Fibroblast of skin of abdomen (primary cell): ENCODE measurements around the gene SCARF2. TPM values are rescaled to one million over a fixed set of nuclear protein-coding genes. Genes with fewer than 3 reads are reported as not detected.
"Not testable (repeated sequence)": the region's sequence is repeated elsewhere in the genome, so short reads cannot be mapped to it uniquely, and the experiment has no call there.

ENCODE experiments used
- DNase-seq: peaks from one replicate; pipeline ENCODE4 v3.0.0-alpha.2; 2013
- polyA plus RNA-seq, 2 experiments: library from polyadenylated mRNA; unstranded; fragments of 120-200 nt; gene quantifications; one replicate each; pipeline ENCODE4 v1.2.1, GENCODE V29; 2013; ENCODE audit not compliant: insufficient read length in 2 of 2

Gene SCARF2
- polyA plus RNA-seq (2013, experiment 1 of 2; ENCODE audit: insufficient read length) = 39.5 TPM
- polyA plus RNA-seq (2013, experiment 2 of 2; ENCODE audit: insufficient read length) = 46.8 TPM

DNA sequence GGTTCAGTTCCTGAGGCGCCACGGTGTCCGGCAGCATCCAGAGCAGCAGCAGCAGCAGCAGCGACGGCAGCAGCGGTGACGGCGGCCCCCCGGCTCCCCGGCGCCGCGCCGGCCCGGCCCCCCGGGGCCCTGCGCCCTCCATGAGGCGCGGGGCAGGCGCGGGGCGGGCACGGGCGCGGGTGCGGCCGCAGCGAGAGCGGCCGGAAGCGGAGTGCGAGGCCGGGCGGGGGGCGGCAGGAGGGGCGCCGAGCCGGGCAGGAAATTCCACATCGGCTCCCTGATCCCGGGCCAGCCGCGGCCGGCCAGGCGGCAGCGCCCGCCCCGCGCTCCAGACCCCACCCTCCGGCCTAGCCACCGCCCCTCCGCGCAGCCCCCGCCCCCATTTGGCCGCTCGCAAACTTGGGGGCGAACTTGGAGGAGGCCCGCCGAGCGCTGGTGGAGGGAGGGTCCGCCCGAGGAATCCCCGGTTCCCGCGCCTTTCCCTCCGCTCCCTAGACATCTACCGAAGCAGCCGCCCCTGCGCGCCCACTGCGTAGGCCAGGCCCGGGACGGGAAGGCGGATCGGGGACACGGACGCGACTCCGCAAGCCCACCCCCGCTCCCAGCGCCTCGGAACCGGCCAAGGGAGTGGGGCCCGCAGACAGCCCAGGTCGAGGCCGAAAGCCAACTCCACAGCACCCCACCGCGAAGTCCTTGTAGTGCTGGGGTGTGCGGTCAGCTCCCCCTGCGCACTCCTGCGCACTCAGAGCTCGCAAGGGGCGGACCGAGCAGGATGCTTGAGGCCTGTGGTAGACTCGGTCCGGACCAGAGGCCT lies at the start of gene SCARF2:
SCARF2 (minus strand) TSS at position 213 of the 814 bp plus-strand sequence; CDS start at position 142, 71 bp downstream.
- DNase-seq = peak; percentile 80

- DNase-seq = no peak
These were observed 48.6 kb upstream of the SCARF2 start for GRCh38 chr22:20486229-20486628.

GRCh38 chr22:20484948-20485683 lies 47.5 kb upstream of the SCARF2 start:
- DNase-seq = no peak

DNA sequence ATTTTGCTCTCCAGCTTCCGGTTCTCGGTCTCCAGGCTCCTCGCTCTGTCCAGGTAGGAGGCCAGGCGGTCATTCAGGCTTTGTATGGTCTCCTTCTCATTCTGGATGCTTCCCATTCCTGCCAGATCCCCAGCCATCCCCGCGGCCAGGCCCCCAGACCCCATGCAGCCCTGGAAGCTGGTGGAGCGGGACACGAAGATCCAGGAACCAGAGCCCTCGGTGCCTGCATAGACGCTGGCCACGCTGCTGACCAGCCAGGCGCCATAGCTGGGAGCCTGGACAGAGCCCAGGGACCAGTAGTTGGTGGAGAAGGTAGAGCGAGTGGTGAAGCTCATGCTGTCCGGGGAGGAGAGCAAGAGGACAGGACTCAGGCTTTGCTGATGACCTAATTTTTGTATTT lies 46.1 kb upstream of the SCARF2 start:
- DNase-seq = no peak

- not testable (repeated sequence) for DNase-seq
These were observed 45.5 kb upstream of the SCARF2 start for GRCh38 chr22:20483143-20483506.

- DNase-seq = no peak
These were observed 42.1 kb upstream of the SCARF2 start for GRCh38 chr22:20479612-20480196.

DNA sequence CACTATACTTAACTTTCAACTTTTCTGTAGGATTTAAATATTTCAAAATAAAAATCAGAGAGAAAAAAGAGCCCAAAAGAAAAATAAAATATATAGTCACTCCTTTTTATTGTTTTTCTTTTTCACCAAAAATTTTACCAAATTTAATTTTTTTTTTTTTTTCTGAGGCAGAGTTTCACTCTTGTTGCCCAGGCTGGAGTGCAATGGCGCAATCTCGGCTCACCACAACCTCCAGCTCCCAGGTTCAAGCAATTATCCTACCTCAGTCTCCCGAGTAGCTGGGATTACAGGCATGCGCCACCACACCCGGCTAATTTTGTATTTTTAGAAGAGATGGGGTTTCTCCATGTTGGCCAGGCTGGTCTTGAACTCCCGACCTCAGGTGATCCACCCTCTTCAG lies 40.4 kb upstream of the SCARF2 start:
- not testable (repeated sequence) for DNase-seq

GRCh38 chr22:20475569-20475968 lies 37.9 kb upstream of the SCARF2 start:
- not testable (repeated sequence) for DNase-seq

DNA sequence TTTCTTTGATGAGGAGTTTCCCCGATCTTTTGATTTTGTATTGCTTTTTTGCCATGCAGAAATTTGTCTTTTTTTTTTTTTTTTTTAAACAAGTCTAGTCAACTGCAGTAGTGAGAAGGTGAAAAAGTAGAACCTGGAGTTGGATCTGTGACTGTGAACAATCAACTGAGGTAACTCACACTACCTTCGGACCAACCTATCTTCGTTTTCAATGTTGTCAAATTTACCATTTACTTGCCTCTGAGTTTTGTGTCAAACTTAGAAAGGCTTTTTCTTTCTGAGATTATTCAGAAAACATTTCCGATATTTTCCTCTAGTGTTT lies 37.5 kb upstream of the SCARF2 start:
- DNase-seq = no peak

GRCh38 chr22:20472629-20473442 lies 35.2 kb upstream of the SCARF2 start:
- DNase-seq = no peak

- no peak for DNase-seq
These were observed 33.7 kb upstream of the SCARF2 start for GRCh38 chr22:20471126-20471833.

DNA sequence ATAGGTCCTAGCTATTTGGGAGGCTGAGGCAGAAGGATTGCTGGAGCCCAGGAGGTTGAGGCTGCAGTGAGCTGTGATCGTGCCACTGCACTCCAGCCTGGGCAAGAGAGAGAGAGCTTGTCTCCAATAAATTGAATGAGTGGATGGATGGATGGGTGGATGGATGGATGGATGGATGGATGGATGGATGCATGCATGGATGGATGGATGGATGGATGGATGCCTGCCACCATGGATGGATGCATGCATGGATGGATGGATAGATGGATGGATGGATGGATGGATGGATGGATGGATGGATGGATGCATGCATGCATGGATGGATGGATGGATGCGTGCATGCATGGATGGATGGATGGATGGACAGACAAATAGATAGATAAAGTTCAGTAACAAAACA lies 32.9 kb upstream of the SCARF2 start:
- DNase-seq = not testable (repeated sequence)

GRCh38 chr22:20469110-20469868 lies 31.7 kb upstream of the SCARF2 start:
- no peak for DNase-seq

- no peak for DNase-seq
These were observed 29.2 kb upstream of the SCARF2 start for GRCh38 chr22:20466659-20467379.

DNA sequence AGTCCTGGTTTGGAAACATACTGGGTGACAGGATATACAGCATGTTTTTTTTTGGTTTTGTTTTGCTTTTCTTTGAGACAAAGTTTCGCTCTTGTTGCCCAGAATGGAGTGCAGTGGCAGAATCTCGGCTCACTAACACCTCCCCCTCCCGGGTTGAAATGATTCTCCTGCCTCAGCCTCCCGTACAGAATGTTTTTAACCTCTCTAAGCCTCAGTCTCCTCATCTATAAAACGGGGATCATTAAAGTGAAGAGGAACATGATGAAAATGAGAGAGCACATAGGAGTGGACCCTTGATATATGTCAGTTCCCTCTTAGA lies 28.1 kb upstream of the SCARF2 start:
- DNase-seq = no peak

- no peak for DNase-seq
These were observed 27.5 kb upstream of the SCARF2 start for GRCh38 chr22:20464912-20465758.

DNA sequence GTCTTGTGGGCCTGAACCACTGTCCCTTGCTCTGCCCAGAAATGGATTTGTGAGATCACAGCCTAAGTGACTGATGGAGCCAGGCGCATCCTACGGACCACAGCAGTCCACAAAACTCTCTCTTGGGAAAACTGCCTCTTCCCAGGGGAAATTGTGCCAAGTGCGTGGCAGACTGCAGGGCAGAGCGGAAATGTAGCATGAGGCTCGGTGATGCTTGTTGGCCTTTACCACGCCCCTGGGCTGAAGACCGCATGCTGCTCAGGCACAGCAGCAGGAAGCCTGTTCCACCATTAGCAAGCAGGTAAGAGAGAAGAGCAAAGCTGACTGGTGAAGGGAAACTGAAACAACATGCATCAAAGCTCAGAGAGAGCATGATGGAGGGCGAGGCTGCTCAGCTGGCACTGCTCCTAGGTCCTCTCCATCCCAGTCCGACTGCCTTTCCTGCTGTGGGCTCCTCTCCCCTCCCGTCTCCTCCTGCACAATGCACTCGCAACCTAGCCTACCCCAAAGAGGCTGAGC lies 26.5 kb upstream of the SCARF2 start:
- DNase-seq = no peak

GRCh38 chr22:20463324-20464095 lies 25.9 kb upstream of the SCARF2 start:
- no peak for DNase-seq

DNA sequence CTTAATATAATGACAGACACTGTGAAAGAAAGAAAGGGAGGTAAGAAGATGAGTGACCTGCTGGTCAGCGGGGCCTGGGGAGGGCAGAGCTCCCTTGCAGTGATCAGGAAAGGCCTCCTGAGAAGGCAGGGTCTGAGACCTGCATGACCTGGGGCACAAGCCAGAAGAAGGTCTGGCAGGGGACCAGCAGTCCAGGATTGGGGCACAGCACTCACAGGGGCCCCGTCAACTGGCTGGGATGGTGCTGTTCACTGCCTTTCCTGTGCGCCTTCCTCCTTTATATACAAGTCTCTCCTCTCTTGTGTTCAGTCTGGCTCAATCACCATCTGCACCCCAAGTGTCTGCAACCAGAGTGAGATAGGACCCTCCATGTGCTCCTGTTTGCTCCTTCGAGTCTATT lies 22.2 kb upstream of the SCARF2 start:
- no peak for DNase-seq
